HL-60 (cell line): ENCODE measurements around the gene APBB2.

Experiments used
- CTCF ChIP-seq: IDR thresholded peaks from one replicate; pipeline ENCODE4 v1.5.1; 2011; ENCODE audit warnings: low read length, control low read depth, inconsistent platforms; ENCODE audit not compliant: insufficient read depth
- POLR2AphosphoS5 ChIP-seq: IDR thresholded peaks from 2 replicates; pipeline ENCODE4 v1.6.1; 2012; ENCODE audit warnings: low read depth
- REST ChIP-seq: IDR thresholded peaks from 2 replicates; pipeline ENCODE4 v1.6.1; 2012; ENCODE audit warnings: low read depth; ENCODE audit not compliant: insufficient replicate concordance
- SPI1 ChIP-seq: IDR thresholded peaks from 2 replicates; pipeline ENCODE4 v1.6.1; 2012; ENCODE audit warnings: low read depth, mild to moderate bottlenecking, borderline replicate concordance

DNA sequence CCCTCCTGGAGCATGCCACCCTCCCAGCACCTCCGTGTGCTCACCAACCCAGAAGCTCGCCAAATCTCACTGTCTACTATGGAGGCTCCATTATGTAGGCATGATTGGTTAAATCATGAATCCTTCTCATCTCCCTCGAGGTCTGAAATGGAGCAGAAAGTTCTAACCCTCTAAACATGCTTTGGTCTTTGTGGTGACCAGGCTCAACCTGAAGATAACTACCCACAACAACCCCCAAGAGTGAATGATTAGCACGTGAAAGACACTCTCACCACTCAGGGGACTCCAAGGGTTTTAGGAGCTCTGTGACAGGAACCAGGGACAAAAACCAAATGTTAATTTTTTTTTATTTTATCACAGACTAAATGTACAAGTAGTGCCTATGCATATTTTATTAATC is 47.2 kb downstream of the APBB2 start:
- TF ChIP-seq CTCF (no peak), POLR2AphosphoS5 (no peak), SPI1 (no peak), REST (no peak)
